Amygdala (tissue), 56 donors: ENCODE data around the gene PLPPR5.
"Not testable (repeated sequence)": the region's sequence is repeated elsewhere in the genome, so short reads cannot be mapped to it uniquely, and the experiment has no call there.

ENCODE experiments used
- DNase-seq, 56 donors: peaks; one replicate each; lab custom pipeline; 2025; lab: John Stamatoyannopoulos, UW

Gene PLPPR5

DNA sequence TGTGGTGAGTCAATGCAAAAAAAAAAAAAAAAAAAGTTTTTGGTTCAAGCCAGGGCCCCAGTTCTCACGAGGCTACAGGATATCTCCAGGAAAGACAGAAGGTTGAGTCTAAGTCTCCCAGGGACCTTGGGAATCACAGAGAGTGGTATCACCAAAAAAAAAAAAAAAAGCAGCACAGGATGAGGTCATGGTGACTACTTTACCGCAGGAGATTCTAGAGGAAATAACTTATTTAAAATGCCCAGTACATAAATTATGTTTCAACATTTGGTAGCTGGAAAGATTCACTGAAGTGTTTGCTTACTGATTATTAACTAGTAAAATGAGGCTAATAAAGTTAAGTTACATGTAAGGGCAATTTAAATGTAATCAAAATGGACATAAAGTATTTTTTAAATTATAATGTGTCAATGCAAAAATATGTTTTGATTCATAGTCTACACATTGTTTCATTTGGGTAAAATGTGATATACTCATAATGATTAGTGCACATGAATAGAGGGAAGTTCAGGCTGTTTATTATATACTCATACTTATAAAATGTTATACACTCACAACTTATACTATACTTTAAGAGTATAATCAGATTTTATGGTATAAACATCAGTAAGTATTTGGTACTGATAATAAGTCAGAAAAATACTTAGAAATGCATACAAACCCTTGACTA lies 84.1 kb downstream of the PLPPR5 start:
- no peak for DNase-seq

- no peak for DNase-seq
Observed at GRCh38 chr1:98919652-98920051, 85.0 kb downstream of the PLPPR5 start.

- DNase-seq: no peak
Observed at GRCh38 chr1:98919211-98919610, 85.5 kb downstream of the PLPPR5 start.

DNA sequence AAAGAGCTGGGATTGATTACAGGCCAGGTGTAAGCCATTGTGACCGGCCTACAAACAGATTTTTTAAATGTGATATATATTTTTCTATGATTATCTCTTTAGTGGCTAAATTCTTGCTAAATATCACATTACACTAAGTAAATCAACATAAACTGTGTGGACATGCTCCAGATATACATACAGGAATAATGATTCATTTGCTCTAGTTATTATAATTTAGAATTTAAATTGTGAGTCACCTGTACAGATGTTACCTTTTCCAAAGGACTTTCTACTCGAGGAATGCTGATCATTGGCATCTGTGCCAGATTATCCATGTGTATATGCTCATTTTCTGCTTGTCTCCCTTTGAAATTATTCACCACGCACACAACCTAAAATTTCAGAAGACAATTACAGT lies 90.1 kb downstream of the PLPPR5 start:
- DNase-seq: no peak

- no peak for DNase-seq
Observed at GRCh38 chr1:98910827-98911226, 93.8 kb downstream of the PLPPR5 start.

DNA sequence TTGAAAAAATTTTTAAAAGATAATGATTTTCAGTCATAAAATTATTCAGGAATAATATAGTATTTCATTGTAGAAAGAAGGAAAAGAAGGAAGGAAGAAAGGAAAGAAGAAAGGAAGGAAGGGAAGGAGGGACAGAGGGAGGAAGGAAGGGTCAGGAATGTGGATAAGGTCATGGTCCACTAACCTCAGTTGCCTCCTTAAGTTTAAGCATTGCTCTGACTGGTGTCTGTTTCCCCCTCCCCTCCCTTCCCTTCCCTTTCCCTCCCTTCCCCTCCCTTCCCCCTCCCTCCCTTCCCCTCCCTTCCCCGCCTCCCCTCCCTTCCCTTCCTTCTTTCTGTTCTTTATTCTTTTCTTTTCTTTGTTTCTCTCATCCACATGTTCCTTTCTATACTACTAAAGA lies 95.7 kb downstream of the PLPPR5 start:
- no peak for DNase-seq

- DNase-seq: no peak
Observed at GRCh38 chr1:98906809-98907208, 97.9 kb downstream of the PLPPR5 start.

GRCh38 chr1:98906361-98906760 lies 98.3 kb downstream of the PLPPR5 start:
- DNase-seq: no peak

DNA sequence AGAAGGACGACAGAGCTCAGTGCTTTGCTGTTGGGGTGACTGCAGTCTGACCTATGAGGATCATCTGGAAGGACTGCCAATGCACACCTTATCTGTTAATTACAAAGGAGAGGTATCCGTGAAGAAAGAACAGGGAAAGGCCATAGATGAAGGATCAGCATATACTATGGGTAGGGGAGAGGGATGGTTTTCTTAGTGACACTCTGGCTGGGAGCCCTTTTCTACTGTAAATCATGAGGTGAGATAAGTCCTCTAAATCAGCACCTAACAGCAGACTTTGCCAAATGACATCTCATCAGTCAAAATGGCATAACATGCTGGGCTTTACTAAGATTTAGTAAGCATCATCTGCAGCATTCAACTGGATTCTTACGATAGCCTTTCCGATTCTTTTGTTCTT lies 100.0 kb downstream of the PLPPR5 start:
- DNase-seq: no peak

GRCh38 chr1:98903726-98904125 lies 100.9 kb downstream of the PLPPR5 start:
- no peak for DNase-seq

DNA sequence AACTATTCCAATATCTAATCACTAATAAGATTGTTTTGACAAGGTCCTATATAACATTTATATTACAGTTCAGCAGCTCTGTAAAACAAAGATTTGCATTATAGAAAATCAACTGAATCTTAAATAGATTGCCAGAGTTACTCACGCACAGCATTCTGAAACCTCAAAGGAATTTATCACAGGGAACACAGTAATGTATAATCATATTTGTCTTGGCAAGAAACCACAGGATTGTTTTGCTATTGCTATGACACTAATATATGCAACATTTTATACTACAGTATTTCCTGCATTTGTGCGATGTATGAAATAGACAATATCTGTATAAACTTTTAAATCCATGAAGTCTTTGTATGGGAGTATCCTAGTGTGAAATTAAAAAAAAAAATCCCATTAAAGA lies 101.4 kb downstream of the PLPPR5 start:
- no peak for DNase-seq

GRCh38 chr1:98898940-98899339 lies 105.7 kb downstream of the PLPPR5 start:
- no peak for DNase-seq

DNA sequence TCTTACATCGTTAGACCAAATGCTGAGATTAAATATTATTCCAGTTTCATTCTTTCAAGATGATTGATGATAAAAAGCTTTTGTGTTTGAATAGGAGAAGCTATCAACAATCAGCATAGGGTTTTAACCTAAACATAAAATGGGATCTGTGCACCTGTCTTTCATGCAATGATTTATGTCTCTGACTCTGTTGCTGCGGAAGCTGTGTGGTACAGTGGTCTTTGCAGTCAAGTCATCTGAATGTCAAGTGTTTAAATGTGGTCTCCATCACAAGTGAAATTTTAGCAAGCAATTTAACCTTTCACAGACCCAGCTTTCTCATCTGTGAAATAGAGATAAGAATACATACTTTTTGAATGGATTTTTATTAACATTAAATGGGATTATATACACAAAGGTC lies 107.2 kb downstream of the PLPPR5 start:
- no peak for DNase-seq

DNA sequence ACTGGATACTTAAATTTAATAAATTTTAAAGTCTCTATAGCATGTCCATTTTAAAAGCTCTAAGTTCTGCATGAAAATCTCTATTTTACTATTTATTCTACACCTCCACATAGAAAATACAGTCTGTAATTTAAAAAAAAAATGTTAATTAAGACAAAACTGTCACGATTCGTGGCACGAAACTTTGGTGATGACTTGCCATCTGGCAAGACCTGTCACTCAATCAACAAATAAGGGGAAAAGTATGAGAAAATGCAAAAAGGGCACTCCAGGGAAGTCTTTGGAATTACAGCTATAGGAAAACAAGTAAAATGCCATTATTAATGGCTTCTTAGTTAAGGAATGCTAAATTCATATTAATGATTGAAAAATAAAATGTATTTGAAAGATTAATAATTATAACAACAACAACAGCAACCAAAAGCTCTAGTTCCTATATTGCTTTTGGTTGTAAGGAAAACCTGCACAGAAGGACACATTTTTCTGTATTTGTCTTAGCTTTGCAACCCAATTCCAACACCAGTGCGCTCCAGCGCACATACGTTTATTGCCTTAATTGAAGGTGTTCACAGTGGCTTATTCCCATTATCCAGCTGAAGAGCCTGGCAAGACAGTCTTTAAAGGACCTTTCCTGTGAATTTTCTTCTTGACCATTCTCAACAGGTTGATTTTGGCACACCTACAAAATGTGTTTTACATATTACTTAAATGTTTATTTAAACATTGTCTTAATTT lies 107.8 kb downstream of the PLPPR5 start:
- DNase-seq: no peak

DNA sequence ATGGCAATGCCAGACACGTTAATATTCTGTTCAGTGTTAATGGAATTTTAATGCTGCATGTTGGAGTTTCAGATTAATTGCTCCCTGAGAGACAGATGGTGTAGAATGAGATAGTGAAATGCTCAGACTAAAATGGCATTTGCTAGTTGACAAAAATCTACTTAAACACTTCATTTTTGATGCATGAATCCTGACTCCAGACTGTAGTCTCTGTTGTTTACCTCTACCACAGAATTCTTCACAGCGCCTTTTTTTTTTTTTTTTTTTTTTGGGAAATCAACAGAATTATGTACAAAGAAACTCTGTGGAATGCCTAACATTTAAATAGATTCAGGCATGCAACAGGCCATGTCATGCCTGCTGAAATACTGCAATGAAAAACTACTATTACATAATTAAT lies 111.3 kb downstream of the PLPPR5 start:
- no peak for DNase-seq

DNA sequence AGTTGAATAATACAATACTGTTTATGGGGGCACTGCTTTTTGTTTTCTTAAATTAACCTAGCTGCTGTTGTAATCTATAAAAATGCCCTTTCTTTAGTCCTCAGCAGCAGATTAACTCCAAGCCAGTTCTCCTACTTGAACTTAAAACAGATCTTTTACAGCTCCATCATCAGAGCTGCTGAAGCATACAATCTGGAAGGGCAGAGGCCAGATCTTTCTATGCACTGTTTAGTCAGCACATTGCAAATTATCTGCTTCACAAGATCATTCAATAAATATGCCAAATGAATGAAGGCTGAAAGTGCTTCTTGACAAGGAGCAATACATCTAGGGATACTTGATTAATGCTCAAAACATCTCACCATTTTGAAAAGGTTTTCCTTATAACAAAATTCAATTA lies 115.8 kb downstream of the PLPPR5 start:
- no peak for DNase-seq

GRCh38 chr1:98887507-98887906 lies 117.2 kb downstream of the PLPPR5 start:
- DNase-seq: no peak

GRCh38 chr1:98884864-98885263 lies 119.8 kb downstream of the PLPPR5 start:
- DNase-seq: no peak

DNA sequence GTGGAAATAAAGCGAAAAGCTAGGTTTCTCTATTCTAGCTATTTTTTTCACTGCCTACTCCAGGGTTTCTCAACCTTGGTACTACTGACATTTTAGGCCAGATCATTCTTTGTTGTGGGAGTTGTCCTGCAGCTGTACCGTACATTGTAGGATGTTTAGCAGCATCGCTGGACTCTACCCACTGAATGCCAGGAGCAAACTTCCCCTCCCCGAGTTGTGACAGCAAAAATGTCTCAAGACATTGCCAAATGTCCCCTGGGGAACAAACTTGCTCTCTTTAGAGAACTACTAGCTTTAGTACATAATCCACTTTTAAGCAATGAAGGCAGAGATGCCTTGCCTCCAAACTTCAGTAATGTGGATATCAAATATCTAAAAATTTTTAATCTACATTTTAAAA lies 122.8 kb downstream of the PLPPR5 start:
- no peak for DNase-seq

DNA sequence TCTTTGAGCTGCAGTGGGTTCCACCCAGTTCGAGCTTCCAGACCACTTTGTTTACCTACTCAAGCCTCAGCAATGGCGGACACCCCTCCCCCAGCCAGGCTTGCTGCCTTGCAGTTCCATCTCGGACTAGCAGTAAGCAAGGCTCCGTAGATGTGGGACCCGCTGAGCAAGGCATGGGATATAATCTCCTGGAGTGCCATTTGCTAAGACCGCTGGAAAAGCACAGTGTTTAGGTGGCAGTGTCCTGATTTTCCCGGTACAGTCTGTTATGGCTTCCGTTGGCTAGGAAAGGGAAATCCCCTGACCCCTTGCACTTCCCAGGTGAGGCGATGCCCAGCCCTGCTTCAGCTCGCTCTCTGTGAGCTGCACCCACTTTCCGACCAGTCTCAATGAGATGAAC lies 123.4 kb downstream of the PLPPR5 start:
- not testable (repeated sequence) for DNase-seq

DNA sequence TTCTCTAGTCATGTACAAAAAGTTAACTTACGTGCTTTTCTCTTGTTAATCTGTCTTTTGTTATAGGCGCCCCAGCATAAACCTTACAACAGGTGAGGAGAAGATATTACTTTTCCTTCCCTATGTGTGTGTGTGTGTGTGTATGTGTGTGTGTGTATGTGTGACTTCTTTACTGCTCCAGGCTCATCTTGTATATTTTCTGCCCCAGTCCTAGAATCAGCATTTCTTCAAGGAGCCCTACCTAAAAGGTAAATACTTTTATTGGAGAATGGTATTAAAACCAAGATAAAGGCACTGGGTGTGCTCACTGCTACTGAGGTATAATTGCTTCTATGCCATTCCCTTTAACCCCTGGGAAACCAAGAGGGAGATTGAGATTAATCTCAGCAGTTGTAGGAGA lies 129.8 kb downstream of the PLPPR5 start:
- DNase-seq: no peak
